Natural killer cell treated with Interleukin-12 subunit alpha and Interleukin-12 subunit beta and Interleukin-15 and Interleukin-18, amount 100 ng/mL, for 72 hours (primary cell): Measurements from ENCODE around the gene HOXC6. TPM values are rescaled to one million over a fixed set of nuclear protein-coding genes. Genes with fewer than 3 reads are reported as not detected.
A peak's percentile ranks its signal among the peaks of the same experiment; 100 is the strongest.

Experiments
- ATAC-seq, 2 donors: fragments of 150-1000 bp; cut with Tn5 transposase in 1 of 2; sonication (Bioruptor Pico), chemical (Tn5 transposase) in 1 of 2; 2 replicates each; pipeline ENCODE4 v1.10.0; 2021
- DNase-seq: peaks from one replicate; pipeline ENCODE4 v3.0.0; 2022; ENCODE audit warnings: low spot score
- H3K27ac Mint-ChIP-seq, 2 donors: 1 replicate in 1 of 2; 2 replicates in 1 of 2; pipeline ENCODE4 v1.8.0; 2022; ENCODE audit warnings: mixed read lengths in 2 of 2, mild to moderate bottlenecking in 1 of 2, moderate library complexity in 1 of 2
- H3K27me3 Mint-ChIP-seq, 2 donors: 1 replicate in 1 of 2; 2 replicates in 1 of 2; pipeline ENCODE4 v1.8.0; 2022; ENCODE audit warnings: mixed read lengths in 2 of 2
- H3K36me3 Mint-ChIP-seq: one replicate; pipeline ENCODE4 v1.8.0; 2022; ENCODE audit warnings: mixed read lengths
- H3K4me1 Mint-ChIP-seq, 2 donors: 1 replicate in 1 of 2; 2 replicates in 1 of 2; pipeline ENCODE4 v1.8.0; 2022; ENCODE audit warnings: low read depth in 2 of 2, mixed read lengths in 2 of 2, mild to moderate bottlenecking in 1 of 2
- H3K4me3 Mint-ChIP-seq: one replicate; pipeline ENCODE4 v1.8.0; 2022; ENCODE audit warnings: mixed read lengths
- H3K9me3 Mint-ChIP-seq: 2 replicates; pipeline ENCODE4 v1.8.0; 2022; ENCODE audit warnings: mixed read lengths
- total RNA-seq, 2 donors: library from RNA; stranded (reverse); gene quantifications; one replicate each; pipeline ENCODE4 v1.2.3, GENCODE V29; 2022

The HOXC6 gene
- total RNA-seq, 2 donors from 2014 or later: not detected

GRCh38 chr12:54030889-54031471 lies 2.7 kb downstream of the HOXC6 start:
- DNase-seq: no peak
- Mint-ChIP-seq H3K27ac (no peak overlapping the region), H3K4me1 (peaks cover 14 to 20% of the 10 kb centered on the region in 2 donors), H3K27me3 (peaks cover 56 to 81% of the 10 kb centered on the region in 2 donors), H3K36me3 (no peaks in the 10 kb centered on the region), H3K9me3 (no peaks in the 10 kb centered on the region), H3K4me3 (no peak overlapping the region)
- no peak for ATAC-seq

DNA sequence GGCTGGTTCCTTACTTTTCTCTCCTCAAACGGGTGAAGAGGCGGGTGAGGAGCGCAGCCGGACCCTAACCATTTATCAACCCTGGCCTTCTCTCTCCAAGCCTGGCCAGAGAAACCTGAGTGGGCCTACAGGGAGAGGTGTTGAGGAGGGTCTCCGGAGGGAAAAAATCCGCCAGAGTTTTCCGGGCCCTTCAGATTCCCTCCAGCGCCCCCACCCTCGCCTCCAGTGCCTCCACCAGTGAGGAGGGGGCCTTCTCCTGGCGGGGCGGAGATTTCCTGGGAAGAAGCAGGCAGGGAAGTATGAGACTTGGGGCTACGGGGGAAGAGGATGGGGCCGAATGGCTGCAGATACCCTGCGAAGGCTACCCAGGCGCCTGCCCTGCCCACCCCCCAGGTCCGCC lies 3.2 kb downstream of the HOXC6 start:
- H3K36me3 Mint-ChIP-seq: no peaks in the 10 kb centered on the region
- H3K4me3 Mint-ChIP-seq: no peak overlapping the region
- no peak for ATAC-seq
- H3K27me3 Mint-ChIP-seq: peaks cover 55 to 76% of the 10 kb centered on the region in 2 donors
- H3K9me3 Mint-ChIP-seq: no peaks in the 10 kb centered on the region
- no peak for DNase-seq
- H3K27ac Mint-ChIP-seq: no peak overlapping the region
- H3K4me1 Mint-ChIP-seq: peaks cover 14 to 20% of the 10 kb centered on the region in 2 donors

DNA sequence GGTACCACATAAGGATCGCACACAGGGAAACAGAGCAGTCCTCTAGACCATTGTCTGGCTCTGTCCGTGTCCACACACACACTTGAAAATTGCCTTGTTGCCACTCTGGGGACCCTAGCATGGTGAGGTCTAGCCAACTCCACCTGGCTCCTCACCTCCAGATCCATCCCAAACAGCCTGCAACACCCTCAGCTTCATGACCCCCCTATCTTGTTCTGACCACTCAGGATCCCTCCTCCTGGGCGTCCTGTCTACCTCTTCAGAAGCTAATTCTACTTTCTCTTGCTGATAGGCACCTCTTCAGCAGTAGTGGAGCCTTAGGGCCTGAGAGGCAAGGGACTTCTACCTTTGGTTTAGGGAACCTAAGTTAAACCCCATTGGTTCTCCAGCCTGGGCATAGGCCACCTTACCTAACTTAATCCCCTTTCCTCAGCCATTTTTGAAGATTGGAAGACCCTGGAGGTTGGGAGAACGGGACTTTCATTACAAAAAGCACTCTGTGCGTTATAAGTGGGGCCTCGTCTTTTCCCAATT lies 3.9 kb downstream of the HOXC6 start:
- ATAC-seq: no peak
- DNase-seq: no peak
- H3K4me3 Mint-ChIP-seq: peak overlapping the region; percentile 88
- peaks cover 11 to 20% of the 10 kb centered on the region in 2 donors for H3K4me1 Mint-ChIP-seq
- H3K27me3 Mint-ChIP-seq: peaks cover 52 to 70% of the 10 kb centered on the region in 2 donors
- no peak overlapping the region for H3K27ac Mint-ChIP-seq
- H3K36me3 Mint-ChIP-seq: no peaks in the 10 kb centered on the region
- H3K9me3 Mint-ChIP-seq: no peaks in the 10 kb centered on the region

DNA sequence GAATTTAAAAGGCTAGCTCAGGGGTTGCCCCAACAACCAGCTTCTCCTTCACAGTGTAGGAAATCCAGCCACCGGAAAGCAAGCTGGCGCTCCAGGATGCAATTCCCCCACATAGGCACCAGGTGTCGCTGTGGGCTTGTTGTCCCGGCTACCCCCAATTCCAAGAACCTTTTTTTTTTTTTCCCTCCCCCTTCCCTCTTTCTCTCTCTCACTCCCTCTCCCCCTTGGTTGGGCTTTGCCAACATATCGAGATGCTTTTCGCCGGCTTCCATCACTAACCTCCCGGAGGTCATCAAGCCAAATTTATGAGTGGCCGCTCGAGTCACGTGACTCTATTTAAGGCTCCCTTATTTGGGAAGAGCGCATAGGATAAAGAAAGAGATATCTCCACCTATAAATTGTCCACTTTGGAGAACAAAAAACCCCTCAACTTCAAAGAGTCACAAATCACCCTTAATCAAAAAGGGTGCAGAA lies 4.4 kb downstream of the HOXC6 start, which contains the start of gene HOXC5:
Gene HOXC5, plus strand, starts transcription at position 424 of the 474 bp plus-strand sequence. CDS start 73 bp downstream, outside the sequence.
- H3K27ac Mint-ChIP-seq: no peak within 1 kb of the TSS

GRCh38 chr12:54033106-54033979 lies 5.1 kb downstream of the HOXC6 start:
- Mint-ChIP-seq H3K9me3 (no peaks in the 10 kb centered on the region), H3K4me3 (peak overlapping the region; percentile 88), H3K4me1 (peaks cover 10 to 20% of the 10 kb centered on the region in 2 donors), H3K27me3 (peaks cover 53 to 60% of the 10 kb centered on the region in 2 donors), H3K36me3 (no peaks in the 10 kb centered on the region), H3K27ac (no peak overlapping the region)
- ATAC-seq (peak in 1 of 2 donors; percentile 54), DNase-seq (no peak)

More for the DNA sequence above, 4.4 kb downstream of the HOXC6 start, which contains the start of gene HOXC5:
- ATAC-seq (peak in 1 of 2 donors; percentile 46), DNase-seq (peak; percentile 69)
- Mint-ChIP-seq H3K27me3 (peaks cover 53 to 65% of the 10 kb centered on the region in 2 donors), H3K9me3 (no peaks in the 10 kb centered on the region), H3K4me1 (peaks cover 10 to 20% of the 10 kb centered on the region in 2 donors), H3K4me3 (peak within 1 kb of the TSS; percentile 88), H3K36me3 (no peaks in the 10 kb centered on the region)

GRCh38 chr12:54033980-54034784 lies 5.9 kb downstream of the HOXC6 start:
- peak overlapping the region; percentile 88 for H3K4me3 Mint-ChIP-seq
- DNase-seq: no peak
- H3K27ac Mint-ChIP-seq: no peak overlapping the region
- peak; percentile 56 to 72 for ATAC-seq
- peaks cover 10 to 16% of the 10 kb centered on the region in 2 donors for H3K4me1 Mint-ChIP-seq
- no peaks in the 10 kb centered on the region for H3K36me3 Mint-ChIP-seq
- H3K9me3 Mint-ChIP-seq: no peaks in the 10 kb centered on the region
- peaks cover 56 to 63% of the 10 kb centered on the region in 2 donors for H3K27me3 Mint-ChIP-seq

DNA sequence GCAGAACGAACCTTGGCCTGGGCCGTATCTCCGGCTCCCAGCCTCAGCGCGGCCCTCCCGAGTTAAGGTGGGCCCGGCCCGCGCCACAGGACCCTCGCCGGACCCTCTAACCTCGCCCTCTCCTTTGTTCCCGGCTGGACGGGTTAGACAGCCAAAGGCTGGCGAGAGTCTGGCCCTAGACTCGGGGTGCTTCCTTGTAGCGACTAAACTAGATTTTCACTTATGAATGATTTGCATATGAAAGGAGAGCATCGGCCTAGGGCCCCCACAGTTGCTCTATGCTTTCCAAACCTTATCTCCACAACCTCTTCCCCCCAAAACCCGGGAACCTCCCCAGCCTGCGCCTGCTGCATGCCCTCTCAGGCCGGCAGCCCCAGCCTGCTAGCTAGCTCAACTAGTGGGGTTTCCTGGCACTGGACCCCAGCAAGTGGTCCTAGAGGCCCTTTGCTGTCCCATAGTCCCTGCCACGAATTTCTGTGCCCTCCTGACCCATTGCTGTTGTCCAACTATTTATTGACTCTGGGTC lies 6.6 kb downstream of the HOXC6 start:
- Mint-ChIP-seq H3K27ac (no peak overlapping the region), H3K27me3 (peaks cover 57 to 64% of the 10 kb centered on the region in 2 donors), H3K9me3 (no peaks in the 10 kb centered on the region), H3K36me3 (no peaks in the 10 kb centered on the region), H3K4me3 (peak overlapping the region; percentile 66), H3K4me1 (peaks cover 10 to 16% of the 10 kb centered on the region in 2 donors)
- DNase-seq: no peak
- ATAC-seq: no peak

- Mint-ChIP-seq H3K27ac (no peak overlapping the region), H3K9me3 (no peaks in the 10 kb centered on the region), H3K4me1 (peaks cover 10 to 16% of the 10 kb centered on the region in 2 donors), H3K4me3 (peak overlapping the region; percentile 65), H3K27me3 (peaks cover 58 to 64% of the 10 kb centered on the region in 2 donors), H3K36me3 (no peaks in the 10 kb centered on the region)
- DNase-seq (no peak), ATAC-seq (no peak)
These were observed 7.5 kb downstream of the HOXC6 start for GRCh38 chr12:54035568-54036264.

DNA sequence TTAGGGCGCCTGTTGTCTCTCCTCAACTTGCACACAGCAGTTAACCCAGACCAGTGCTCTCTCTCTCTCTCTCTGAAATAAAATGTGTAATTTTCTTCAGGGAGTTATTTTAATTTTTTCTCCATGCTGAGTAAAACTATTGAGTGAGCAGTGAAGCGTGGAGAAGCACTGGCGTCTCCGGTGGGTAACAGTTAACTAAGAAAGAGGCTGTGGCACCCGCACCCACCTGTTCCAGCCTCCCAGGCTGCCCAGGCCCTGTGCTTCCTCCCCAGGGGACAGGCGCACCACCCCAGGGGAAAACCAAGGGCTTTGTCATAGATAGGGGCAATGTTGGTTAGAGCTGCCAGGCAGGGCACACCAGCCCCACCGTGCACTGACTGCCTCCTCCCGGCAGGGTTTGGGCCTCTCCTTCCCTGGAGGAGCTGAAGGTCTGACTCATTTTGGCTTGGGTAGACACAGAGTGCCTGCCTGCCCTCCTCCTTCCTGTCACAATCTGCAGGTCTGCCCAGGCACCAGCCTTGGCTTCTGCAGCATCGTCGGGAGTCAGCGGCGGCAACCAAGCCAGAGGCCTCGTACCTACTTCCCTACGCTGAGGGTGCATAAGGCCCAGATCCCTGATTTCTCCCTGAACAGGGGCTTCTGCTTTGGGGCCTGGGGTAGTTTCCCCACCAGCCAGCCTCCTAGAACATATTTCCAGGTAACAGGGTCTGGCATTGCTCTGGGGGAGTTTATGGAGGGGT lies 8.6 kb downstream of the HOXC6 start:
- Mint-ChIP-seq H3K27me3 (peaks cover 57 to 63% of the 10 kb centered on the region in 2 donors), H3K9me3 (no peaks in the 10 kb centered on the region), H3K36me3 (no peaks in the 10 kb centered on the region), H3K4me3 (no peak overlapping the region), H3K27ac (no peak overlapping the region), H3K4me1 (peaks cover 10 to 16% of the 10 kb centered on the region in 2 donors)
- DNase-seq: no peak
- ATAC-seq: no peak

DNA sequence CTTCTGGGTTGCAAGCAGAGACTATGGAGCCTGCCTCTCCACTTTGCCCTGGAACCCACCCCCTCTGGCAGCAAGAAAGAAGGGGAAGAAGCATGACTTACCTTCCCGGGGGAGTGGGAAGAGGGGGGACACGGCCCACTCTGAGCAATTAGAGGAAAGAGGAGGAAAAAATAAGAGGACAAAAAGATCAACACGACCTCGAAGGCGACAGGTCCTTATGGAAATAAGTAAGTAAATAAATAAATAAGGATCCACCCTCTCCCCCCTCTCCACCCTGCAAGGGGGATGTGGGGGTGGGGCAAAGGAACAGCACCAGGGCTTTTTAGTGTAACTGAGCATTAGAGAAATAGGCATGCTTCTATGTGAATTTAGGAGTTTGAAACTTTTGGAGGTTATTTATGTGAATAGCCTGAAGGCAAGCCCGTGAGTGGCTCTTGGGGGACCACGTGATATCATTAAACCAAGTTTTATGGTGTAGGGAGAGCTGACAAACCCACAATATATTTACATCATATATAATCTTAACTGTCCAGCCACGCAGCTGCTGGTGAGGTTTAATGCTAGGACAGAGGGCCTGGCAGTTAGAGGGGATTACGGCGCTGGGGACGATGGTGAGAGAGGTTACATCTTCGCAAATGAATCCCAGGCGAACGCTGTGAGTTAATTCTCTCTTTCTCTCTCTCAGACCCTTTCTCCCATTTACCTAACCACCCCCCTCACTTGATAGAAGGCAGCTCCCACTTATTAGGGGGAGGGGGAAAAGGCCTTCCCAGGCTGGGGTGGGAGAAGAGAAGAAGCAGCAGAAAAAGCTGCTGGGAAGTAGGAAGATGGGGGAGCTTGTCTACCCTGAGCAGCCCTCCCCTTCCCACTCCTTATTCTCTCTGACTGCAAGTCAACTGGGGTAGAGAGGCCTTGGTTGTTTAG lies 9.4 kb downstream of the HOXC6 start:
- no peaks in the 10 kb centered on the region for H3K36me3 Mint-ChIP-seq
- peaks cover 10 to 16% of the 10 kb centered on the region in 2 donors for H3K4me1 Mint-ChIP-seq
- no peak overlapping the region for H3K4me3 Mint-ChIP-seq
- H3K27me3 Mint-ChIP-seq: peaks cover 52 to 55% of the 10 kb centered on the region in 2 donors
- no peak overlapping the region for H3K27ac Mint-ChIP-seq
- ATAC-seq: no peak
- no peaks in the 10 kb centered on the region for H3K9me3 Mint-ChIP-seq
- no peak for DNase-seq

DNA sequence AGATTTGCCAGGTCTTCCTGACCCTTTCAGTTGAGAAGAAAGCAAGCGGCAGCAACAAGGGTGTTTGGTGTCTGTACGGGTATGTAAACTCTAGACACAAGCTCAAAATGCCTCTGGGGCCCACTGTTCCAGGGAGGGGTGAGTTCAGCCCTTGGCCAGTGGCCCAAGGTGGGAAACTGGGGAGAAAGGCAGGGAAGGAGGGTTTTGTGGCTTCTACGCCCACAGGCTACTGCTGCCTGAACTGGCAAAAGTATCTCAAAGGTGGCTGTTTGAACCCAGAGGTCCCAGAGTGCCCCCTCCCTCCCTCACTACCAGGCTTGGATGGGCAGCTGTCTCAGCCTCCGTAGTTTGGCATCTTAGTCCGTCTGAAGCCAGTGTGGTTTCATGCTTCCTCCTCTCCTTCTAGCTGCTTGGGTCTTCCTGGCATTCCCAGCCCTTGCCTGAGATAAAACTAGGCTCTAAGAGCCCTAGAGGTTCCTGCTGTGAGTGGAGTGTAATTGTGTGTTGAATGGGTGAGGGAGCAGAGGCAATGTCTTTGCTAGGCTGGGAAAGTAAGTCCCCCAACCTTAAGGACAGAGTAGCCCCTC lies 10.1 kb downstream of the HOXC6 start:
- Mint-ChIP-seq H3K9me3 (no peaks in the 10 kb centered on the region), H3K27me3 (peaks cover 49 to 55% of the 10 kb centered on the region in 2 donors), H3K4me1 (peaks cover 9 to 12% of the 10 kb centered on the region in 2 donors), H3K36me3 (no peaks in the 10 kb centered on the region), H3K27ac (no peak overlapping the region), H3K4me3 (no peak overlapping the region)
- DNase-seq (no peak), ATAC-seq (no peak)
